HG03095 (cell line): ENCODE data around the gene MRPL19.

Source experiments
- ATAC-seq: cut with Tn5 transposase; IDR thresholded peaks from one replicate; pipeline ENCODE4 v1.9.1; 2021; ENCODE audit warnings: moderate library complexity; ENCODE audit not compliant: unreplicated experiment

Gene MRPL19

GRCh38 chr2:75646583-75647425 lies at the start of gene MRPL19:
Gene MRPL19 (plus strand): TSS chr2:75646783. CDS start chr2:75646808, 25 bp downstream.
- ATAC-seq = peak; percentile 96

GRCh38 chr2:75596784-75597183 lies 49.8 kb upstream of the MRPL19 start:
- no peak for ATAC-seq

- no peak for ATAC-seq
These were observed 48.6 kb upstream of the MRPL19 start for GRCh38 chr2:75597949-75598348.

GRCh38 chr2:75598589-75599155 lies 47.9 kb upstream of the MRPL19 start:
- no peak for ATAC-seq

GRCh38 chr2:75600461-75601011 lies 46.0 kb upstream of the MRPL19 start:
- no peak for ATAC-seq

GRCh38 chr2:75602724-75603342 lies 43.8 kb upstream of the MRPL19 start:
- ATAC-seq = no peak

- ATAC-seq = no peak
These were observed 43.1 kb upstream of the MRPL19 start for GRCh38 chr2:75603477-75603876.

GRCh38 chr2:75604484-75604883 lies 42.1 kb upstream of the MRPL19 start:
- ATAC-seq = no peak

GRCh38 chr2:75605770-75606529 lies 40.6 kb upstream of the MRPL19 start:
- no peak for ATAC-seq

- ATAC-seq = no peak
These were observed 39.7 kb upstream of the MRPL19 start for GRCh38 chr2:75606761-75607399.

GRCh38 chr2:75607400-75607798 lies 39.2 kb upstream of the MRPL19 start:
- ATAC-seq = no peak

GRCh38 chr2:75607988-75608683 lies 38.4 kb upstream of the MRPL19 start:
- no peak for ATAC-seq

- ATAC-seq = no peak
These were observed 37.8 kb upstream of the MRPL19 start for GRCh38 chr2:75608684-75609333.

- ATAC-seq = no peak
These were observed 37.3 kb upstream of the MRPL19 start for GRCh38 chr2:75609334-75609689.

GRCh38 chr2:75609937-75610508 lies 36.6 kb upstream of the MRPL19 start:
- no peak for ATAC-seq

- ATAC-seq = no peak
These were observed 35.9 kb upstream of the MRPL19 start for GRCh38 chr2:75610671-75611070.

GRCh38 chr2:75612108-75612861 lies 34.3 kb upstream of the MRPL19 start:
- no peak for ATAC-seq

GRCh38 chr2:75612862-75613243 lies 33.7 kb upstream of the MRPL19 start:
- ATAC-seq = no peak
